Lower leg skin (tissue), 3 donors: Measurements from ENCODE around the gene TIMP2.

Experiments
- POLR2A ChIP-seq, 2 donors: fragments of 450-650 bp; IDR thresholded peaks; one replicate each; pipeline ENCODE4 v1.6.1; 2016 to 2017; ENCODE audit warnings: antibody characterized with exemption in 2 of 2, mild to moderate bottlenecking in 1 of 2, moderate library complexity in 1 of 2
- TF ChIP-seq, protein P1 (sequence below), 3 donors: fragments of 450-650 bp; IDR thresholded peaks; one replicate each; pipeline ENCODE4 v1.5.1; 2016; ENCODE audit warnings: antibody characterized with exemption in 3 of 3, mild to moderate bottlenecking in 3 of 3, moderate library complexity in 2 of 3

- TF ChIP-seq, protein P1, sequence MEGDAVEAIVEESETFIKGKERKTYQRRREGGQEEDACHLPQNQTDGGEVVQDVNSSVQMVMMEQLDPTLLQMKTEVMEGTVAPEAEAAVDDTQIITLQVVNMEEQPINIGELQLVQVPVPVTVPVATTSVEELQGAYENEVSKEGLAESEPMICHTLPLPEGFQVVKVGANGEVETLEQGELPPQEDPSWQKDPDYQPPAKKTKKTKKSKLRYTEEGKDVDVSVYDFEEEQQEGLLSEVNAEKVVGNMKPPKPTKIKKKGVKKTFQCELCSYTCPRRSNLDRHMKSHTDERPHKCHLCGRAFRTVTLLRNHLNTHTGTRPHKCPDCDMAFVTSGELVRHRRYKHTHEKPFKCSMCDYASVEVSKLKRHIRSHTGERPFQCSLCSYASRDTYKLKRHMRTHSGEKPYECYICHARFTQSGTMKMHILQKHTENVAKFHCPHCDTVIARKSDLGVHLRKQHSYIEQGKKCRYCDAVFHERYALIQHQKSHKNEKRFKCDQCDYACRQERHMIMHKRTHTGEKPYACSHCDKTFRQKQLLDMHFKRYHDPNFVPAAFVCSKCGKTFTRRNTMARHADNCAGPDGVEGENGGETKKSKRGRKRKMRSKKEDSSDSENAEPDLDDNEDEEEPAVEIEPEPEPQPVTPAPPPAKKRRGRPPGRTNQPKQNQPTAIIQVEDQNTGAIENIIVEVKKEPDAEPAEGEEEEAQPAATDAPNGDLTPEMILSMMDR (IDR thresholded peaks at IDR 0.05), result no peak
- TF ChIP-seq POLR2A (IDR thresholded peaks at IDR 0.05), result no peak
These were observed 14.4 kb upstream of the TIMP2 start for GRCh38 chr17:78939615-78940014.
